Karpas-422 (cell line): ENCODE data around the gene SPTBN1. TPM values are rescaled to one million over a fixed set of nuclear protein-coding genes. Genes with fewer than 3 reads are reported as not detected.

Experiments
- DNase-seq: peaks from one replicate; pipeline ENCODE4 v3.0.0-alpha.2; 2015
- H2AFZ ChIP-seq: fragments of 200-600 bp; sonication (generic); 2 replicates; pipeline ENCODE4 v1.6.1; 2014; ENCODE audit warnings: antibody characterized with exemption, low read length, mixed read lengths
- H3K27ac ChIP-seq: fragments of 200-600 bp; sonication (generic); 2 replicates; pipeline ENCODE4 v1.5.1; 2014; ENCODE audit warnings: mild to moderate bottlenecking, low read length, moderate library complexity
- H3K27me3 ChIP-seq: fragments of 200-600 bp; sonication (generic); 2 replicates; pipeline ENCODE4 v1.6.1; 2014; ENCODE audit warnings: low read length, mixed read lengths
- H3K36me3 ChIP-seq: fragments of 200-600 bp; sonication (generic); 2 replicates; pipeline ENCODE4 v1.6.1; 2014; ENCODE audit warnings: low read length, mixed read lengths; ENCODE audit not compliant: insufficient read depth
- H3K4me1 ChIP-seq: fragments of 200-600 bp; sonication (generic); 2 replicates; pipeline ENCODE4 v1.6.1; 2014; ENCODE audit warnings: mild to moderate bottlenecking, low read length, mixed read lengths
- H3K4me2 ChIP-seq: fragments of 200-600 bp; sonication (generic); 2 replicates; pipeline ENCODE4 v1.6.1; 2014; ENCODE audit warnings: low read length, low read depth, mild to moderate bottlenecking; ENCODE audit not compliant: poor library complexity, severe bottlenecking
- H3K4me3 ChIP-seq: fragments of 200-600 bp; sonication (generic); 2 replicates; pipeline ENCODE4 v1.5.1; 2014; ENCODE audit warnings: mild to moderate bottlenecking, antibody characterized with exemption, low read length, mixed read lengths
- H3K79me2 ChIP-seq: fragments of 200-600 bp; sonication (generic); 2 replicates; pipeline ENCODE4 v1.6.1; 2014; ENCODE audit warnings: mild to moderate bottlenecking, low read length, mixed read lengths
- H3K9ac ChIP-seq: fragments of 200-600 bp; sonication (generic); 2 replicates; pipeline ENCODE4 v1.6.0; 2014; ENCODE audit warnings: low read length
- H3K9me2 ChIP-seq: fragments of 200-600 bp; sonication (generic), shearing (Covaris generic); replicated peaks from 2 replicates; pipeline ENCODE4 v1.6.0; 2014; ENCODE audit warnings: mild to moderate bottlenecking, low read length, moderate library complexity; ENCODE audit not compliant: insufficient read depth
- H3K9me3 ChIP-seq: fragments of 300-700, 200-600 bp; sonication (generic); 2 replicates; pipeline ENCODE4 v1.6.1; 2014; ENCODE audit warnings: low read length, mixed read lengths
- H4K20me1 ChIP-seq: fragments of 200-600 bp; sonication (generic); 2 replicates; pipeline ENCODE4 v1.6.1; 2014; ENCODE audit warnings: mild to moderate bottlenecking, antibody characterized with exemption, low read length, low read depth; ENCODE audit not compliant: insufficient read depth
- total RNA-seq: library from RNA; depleted of rRNA; stranded (reverse); fragments of >200 nt; shearing (Covaris generic); gene quantifications from 2 replicates; pipeline ENCODE4 v1.2.3, GENCODE V29; 2014; ENCODE audit warnings: low replicate concordance

SPTBN1 gene
- total RNA-seq, 1 experiment from 2014 or later = 6.2 TPM

- H2AFZ ChIP-seq = no peak overlapping the region
- no peaks in the 10 kb centered on the region for H3K27me3 ChIP-seq
- H3K4me3 ChIP-seq = no peak overlapping the region
- H3K9ac ChIP-seq = no peak overlapping the region
- no peaks in the 10 kb centered on the region for H4K20me1 ChIP-seq
- no peaks in the 10 kb centered on the region for H3K9me2 ChIP-seq
- no peak overlapping the region for H3K4me2 ChIP-seq
- no peaks in the 10 kb centered on the region for H3K4me1 ChIP-seq
- peak; percentile 87 for DNase-seq
- no peaks in the 10 kb centered on the region for H3K9me3 ChIP-seq
- no peak overlapping the region for H3K27ac ChIP-seq
- no peaks in the 10 kb centered on the region for H3K36me3 ChIP-seq
- H3K79me2 ChIP-seq = no peaks in the 10 kb centered on the region
Observed at GRCh38 chr2:54657664-54658083, 201.5 kb downstream of the SPTBN1 start.

GRCh38 chr2:54658564-54659071 is 202.5 kb downstream of the SPTBN1 start:
- H2AFZ ChIP-seq = no peak overlapping the region
- no peaks in the 10 kb centered on the region for H4K20me1 ChIP-seq
- no peaks in the 10 kb centered on the region for H3K36me3 ChIP-seq
- H3K79me2 ChIP-seq = no peaks in the 10 kb centered on the region
- no peak overlapping the region for H3K27ac ChIP-seq
- no peaks in the 10 kb centered on the region for H3K9me3 ChIP-seq
- H3K9me2 ChIP-seq = no peaks in the 10 kb centered on the region
- no peak overlapping the region for H3K4me3 ChIP-seq
- no peak overlapping the region for H3K4me2 ChIP-seq
- no peaks in the 10 kb centered on the region for H3K4me1 ChIP-seq
- no peak overlapping the region for H3K9ac ChIP-seq
- no peak for DNase-seq
- H3K27me3 ChIP-seq = no peaks in the 10 kb centered on the region

- H3K27ac ChIP-seq = no peak overlapping the region
- H3K36me3 ChIP-seq = no peaks in the 10 kb centered on the region
- H3K79me2 ChIP-seq = no peaks in the 10 kb centered on the region
- no peak overlapping the region for H3K4me3 ChIP-seq
- no peaks in the 10 kb centered on the region for H3K9me2 ChIP-seq
- no peak overlapping the region for H2AFZ ChIP-seq
- H3K9me3 ChIP-seq = no peaks in the 10 kb centered on the region
- H4K20me1 ChIP-seq = no peaks in the 10 kb centered on the region
- H3K27me3 ChIP-seq = no peaks in the 10 kb centered on the region
- no peak overlapping the region for H3K9ac ChIP-seq
- no peak for DNase-seq
- H3K4me1 ChIP-seq = no peaks in the 10 kb centered on the region
- no peak overlapping the region for H3K4me2 ChIP-seq
Observed at GRCh38 chr2:54659527-54659926, 203.4 kb downstream of the SPTBN1 start.

GRCh38 chr2:54660752-54661151 is 204.6 kb downstream of the SPTBN1 start:
- DNase-seq = no peak
- H3K4me2 ChIP-seq = no peak overlapping the region

GRCh38 chr2:54663424-54664030 is 207.4 kb downstream of the SPTBN1 start:
- DNase-seq = no peak
- H3K4me3 ChIP-seq = no peak overlapping the region
- no peaks in the 10 kb centered on the region for H3K9me3 ChIP-seq
- no peak overlapping the region for H3K27ac ChIP-seq
- peaks cover 11% of the 10 kb centered on the region for H3K4me1 ChIP-seq
- H3K9me2 ChIP-seq = no peaks in the 10 kb centered on the region
- no peaks in the 10 kb centered on the region for H3K36me3 ChIP-seq
- H3K27me3 ChIP-seq = no peaks in the 10 kb centered on the region
- no peak overlapping the region for H3K9ac ChIP-seq
- no peaks in the 10 kb centered on the region for H4K20me1 ChIP-seq
- no peak overlapping the region for H2AFZ ChIP-seq
- H3K4me2 ChIP-seq = no peak overlapping the region
- no peaks in the 10 kb centered on the region for H3K79me2 ChIP-seq

More at GRCh38 chr2:54660752-54661151, 204.6 kb downstream of the SPTBN1 start:
- Histone ChIP-seq H3K79me2 (no peaks in the 10 kb centered on the region), H3K27me3 (no peaks in the 10 kb centered on the region), H3K9me2 (no peaks in the 10 kb centered on the region), H3K27ac (no peak overlapping the region), H3K9ac (no peak overlapping the region), H3K36me3 (no peaks in the 10 kb centered on the region), H3K4me1 (peaks cover 3% of the 10 kb centered on the region), H3K9me3 (no peaks in the 10 kb centered on the region), H3K4me3 (no peak overlapping the region), H2AFZ (no peak overlapping the region), H4K20me1 (no peaks in the 10 kb centered on the region)

- H3K27ac ChIP-seq = no peak overlapping the region
- no peak overlapping the region for H3K4me2 ChIP-seq
- no peaks in the 10 kb centered on the region for H3K36me3 ChIP-seq
- no peak for DNase-seq
- no peak overlapping the region for H3K9ac ChIP-seq
- H3K79me2 ChIP-seq = no peaks in the 10 kb centered on the region
- H2AFZ ChIP-seq = no peak overlapping the region
- H3K27me3 ChIP-seq = no peaks in the 10 kb centered on the region
- H3K4me1 ChIP-seq = peaks cover 11% of the 10 kb centered on the region
- H4K20me1 ChIP-seq = no peaks in the 10 kb centered on the region
- H3K9me2 ChIP-seq = no peaks in the 10 kb centered on the region
- H3K9me3 ChIP-seq = no peaks in the 10 kb centered on the region
- H3K4me3 ChIP-seq = no peak overlapping the region
Observed at GRCh38 chr2:54664238-54664786, 208.2 kb downstream of the SPTBN1 start.

GRCh38 chr2:54665436-54665856 is 209.3 kb downstream of the SPTBN1 start:
- no peaks in the 10 kb centered on the region for H3K36me3 ChIP-seq
- no peak overlapping the region for H2AFZ ChIP-seq
- H4K20me1 ChIP-seq = no peaks in the 10 kb centered on the region
- H3K9me2 ChIP-seq = no peaks in the 10 kb centered on the region
- no peaks in the 10 kb centered on the region for H3K79me2 ChIP-seq
- peak overlapping the region; percentile 36 for H3K9ac ChIP-seq
- no peaks in the 10 kb centered on the region for H3K9me3 ChIP-seq
- 0 out of 2 replicates have a peak overlapping the region, but pooled peaks have one; percentile 11 for H3K4me3 ChIP-seq
- no peaks in the 10 kb centered on the region for H3K27me3 ChIP-seq
- peaks cover 21% of the 10 kb centered on the region for H3K4me1 ChIP-seq
- peak; percentile 95 for DNase-seq
- H3K27ac ChIP-seq = no peak overlapping the region
- peak overlapping the region; percentile 50 for H3K4me2 ChIP-seq

GRCh38 chr2:54666131-54666633 is 210.1 kb downstream of the SPTBN1 start:
- Histone ChIP-seq H3K27ac (no peak overlapping the region), H3K9ac (no peak overlapping the region), H3K4me2 (peak overlapping the region; percentile 50), H3K79me2 (no peaks in the 10 kb centered on the region), H3K4me1 (peaks cover 23% of the 10 kb centered on the region), H2AFZ (no peak overlapping the region), H3K27me3 (no peaks in the 10 kb centered on the region), H3K36me3 (no peaks in the 10 kb centered on the region), H3K4me3 (no peak overlapping the region), H3K9me2 (no peaks in the 10 kb centered on the region), H4K20me1 (no peaks in the 10 kb centered on the region), H3K9me3 (no peaks in the 10 kb centered on the region)
- DNase-seq = no peak
